GM12878 (cell line): ENCODE measurements around the gene CASP5. TPM values are rescaled to one million over a fixed set of nuclear protein-coding genes. Genes with fewer than 3 reads are reported as not detected.
A peak's percentile ranks its signal among the peaks of the same experiment; 100 is the strongest.

Source experiments
- CHD4 ChIP-seq: fragments of 200-600 bp; sonication (generic); IDR thresholded peaks from 2 replicates; pipeline ENCODE4 v1.6.1; 2016; ENCODE audit warnings: mild to moderate bottlenecking
- CTCF ChIP-seq, 3 experiments: IDR thresholded peaks in 2 of 3; conservative IDR thresholded peaks in 1 of 3; 2 replicates each; pipeline ENCODE4 v1.5.1; 2011; ENCODE audit warnings: low read depth in 3 of 3, low read length in 3 of 3, mild to moderate bottlenecking in 3 of 3, control low read depth in 2 of 3, moderate library complexity in 2 of 3, inconsistent platforms in 1 of 3, mixed read lengths in 1 of 3; ENCODE audit not compliant: control insufficient read depth in 2 of 3, insufficient read depth in 1 of 3; ENCODE audit errors: extremely low read depth in 1 of 3
- IKZF1 ChIP-seq: fragments of 450-650 bp; conservative IDR thresholded peaks from 2 replicates; pipeline ENCODE4 v1.6.1; 2017; ENCODE audit warnings: antibody characterized with exemption, mild to moderate bottlenecking
- JUNB ChIP-seq: IDR thresholded peaks from 2 replicates; pipeline ENCODE4 v1.6.1; 2016; ENCODE audit warnings: antibody characterized with exemption, mild to moderate bottlenecking
- JUND ChIP-seq: IDR thresholded peaks from 2 replicates; pipeline ENCODE4 v1.6.1; 2012; ENCODE audit warnings: low read depth, mild to moderate bottlenecking, low read length, improper control_type of control experiment, moderate library complexity
- KLF5 ChIP-seq: fragments of 450-650 bp; IDR thresholded peaks from 2 replicates; pipeline ENCODE4 v1.6.1; 2014; ENCODE audit warnings: mild to moderate bottlenecking; ENCODE audit not compliant: partially characterized antibody
- MEF2A ChIP-seq: IDR thresholded peaks from 2 replicates; pipeline ENCODE4 v1.6.1; 2011; ENCODE audit warnings: low read depth, mild to moderate bottlenecking, low read length, moderate library complexity; ENCODE audit not compliant: insufficient read depth
- MTA3 ChIP-seq: IDR thresholded peaks from 2 replicates; pipeline ENCODE4 v1.6.1; 2012; ENCODE audit warnings: low read length, inconsistent platforms, borderline replicate concordance
- POLR2AphosphoS2 ChIP-seq: IDR thresholded peaks from 2 replicates; pipeline ENCODE4 v1.6.1; 2011; ENCODE audit warnings: low read depth, mild to moderate bottlenecking, low read length, improper control_type of control experiment, moderate library complexity
- RAD21 ChIP-seq: IDR thresholded peaks from 2 replicates; pipeline ENCODE4 v1.6.1; 2011; ENCODE audit warnings: mild to moderate bottlenecking, low read depth, low read length, moderate library complexity; ENCODE audit not compliant: insufficient read depth
- REST ChIP-seq: IDR thresholded peaks from 2 replicates; pipeline ENCODE4 v1.6.1; 2012; ENCODE audit warnings: mild to moderate bottlenecking, low read depth, low read length
- SMC3 ChIP-seq: IDR thresholded peaks from 2 replicates; pipeline ENCODE4 v1.6.1; 2011; ENCODE audit warnings: low read length, improper control_type of control experiment, borderline replicate concordance
- polyA plus RNA-seq, 11 experiments: library from polyadenylated mRNA; depleted of rRNA in 4 of 11; unstranded in 6 of 11; stranded (reverse) in 5 of 11; fragments of >200 nt; fragmentation: Nextera tagmentation in 4 of 11; fragmentation: Illumina TruSeq in 1 of 11; extraction: Ambion mirVana in 4 of 11; extraction: Trizol in 1 of 11; gene quantifications; 1 replicate in 1 of 11; 2 replicates in 10 of 11; pipeline versions ENCODE4 v1.2.1 to v1.2.3, GENCODE V29; 2011 to 2016; ENCODE audit warnings: inconsistent platforms in 2 of 11, missing spikeins in 2 of 11, low read depth in 1 of 11
- total RNA-seq, 4 experiments: library from RNA; depleted of rRNA in 3 of 4; stranded (reverse); fragments of >200 nt in 3 of 4; fragmentation: Illumina TruSeq in 1 of 4; extraction: Trizol in 1 of 4; gene quantifications; 2 replicates each; pipeline versions ENCODE4 v1.2.1 to v1.2.3, GENCODE V29; 2013 to 2021

The CASP5 gene
- total and polyA plus RNA-seq, 10 of the 15 experiments (the other 5 are each of a cell fraction or from before 2014, with no cell fraction given) = not detected

- TF ChIP-seq CTCF (IDR thresholded peaks at IDR 0.05 in 2 of 3, conservative IDR thresholded peaks at IDR 0.05 in 1 of 3; ENCODE audit: control insufficient read depth in 2 of 3, extremely low read depth in 1 of 3, insufficient read depth in 1 of 3, low read depth in 3 of 3, low read length in 3 of 3) (peak; percentile 51 to 53 (median 53)), IKZF1 (no peak), REST (no peak), JUNB (no peak), RAD21 (peak; percentile 52), CHD4 (no peak), MEF2A (no peak), SMC3 (peak; percentile 54; the same call in 1 of the 2 replicates), MTA3 (no peak), KLF5 (no peak), JUND (no peak), POLR2AphosphoS2 (no peak)
These were observed 76.1 kb downstream of the CASP5 start (continued) for GRCh38 chr11:104946907-104947306.

Other genes starting within 250 kb of the CASP5 start
- gene CASP12, start 124.7 kb downstream of the CASP5 start, total RNA-seq (2014; rRNA removed) = not detected in 2 replicates
- gene CASP12, start 124.7 kb downstream of the CASP5 start, total RNA-seq (2014; rRNA removed; fragmentation: Illumina TruSeq; extraction: Trizol) = not detected in 2 replicates
- not detected in 2 replicates for gene CASP12, start 124.7 kb downstream of the CASP5 start, total RNA-seq (2021)
- gene CASP12, start 124.7 kb downstream of the CASP5 start, polyA plus RNA-seq (2011; rRNA removed) = 0.10 TPM in 1 of 2 replicates, not detected in the other
- gene CASP12, start 124.7 kb downstream of the CASP5 start, polyA plus RNA-seq (2014; fragmentation: Illumina TruSeq; extraction: Trizol) = not detected in 2 replicates
- under 1 TPM in 1 of 2 experiments, not detected in 1; 0.14 TPM for gene CASP12, start 124.7 kb downstream of the CASP5 start, polyA plus RNA-seq (2014; fragmentation: Nextera tagmentation; extraction: Ambion mirVana)
- gene CASP12, start 124.7 kb downstream of the CASP5 start, polyA plus RNA-seq (2014; rRNA removed) = not detected in 2 replicates
- not detected for gene CASP12, start 124.7 kb downstream of the CASP5 start, polyA plus RNA-seq (2016; fragmentation: Nextera tagmentation; extraction: Ambion mirVana)
- gene CASP4, start 54.6 kb downstream of the CASP5 start, total RNA-seq (2014; rRNA removed) = 50.7 and 57.1 TPM in 2 replicates
- gene CASP4, start 54.6 kb downstream of the CASP5 start, total RNA-seq (2014; rRNA removed; fragmentation: Illumina TruSeq; extraction: Trizol) = 75.7 and 80.1 TPM in 2 replicates
- 37.1 and 41.9 TPM in 2 replicates for gene CASP4, start 54.6 kb downstream of the CASP5 start, total RNA-seq (2021)
- 85.7 and 96.8 TPM in 2 replicates for gene CASP4, start 54.6 kb downstream of the CASP5 start, polyA plus RNA-seq (2011; rRNA removed)
- gene CASP4, start 54.6 kb downstream of the CASP5 start, polyA plus RNA-seq (2014; fragmentation: Illumina TruSeq; extraction: Trizol) = 113 and 130 TPM in 2 replicates
- gene CASP4, start 54.6 kb downstream of the CASP5 start, polyA plus RNA-seq (2014; fragmentation: Nextera tagmentation; extraction: Ambion mirVana) = 10 to 100 TPM; 48.9 to 59.6 TPM
- 47.5 and 49.3 TPM in 2 replicates for gene CASP4, start 54.6 kb downstream of the CASP5 start, polyA plus RNA-seq (2014; rRNA removed)
- 10 to 100 TPM; 25.3 to 26.6 TPM for gene CASP4, start 54.6 kb downstream of the CASP5 start, polyA plus RNA-seq (2016; fragmentation: Nextera tagmentation; extraction: Ambion mirVana)
- gene CASP1, start 12.0 kb upstream of the CASP5 start, total RNA-seq (2014; rRNA removed) = 9.0 and 12.9 TPM in 2 replicates
- gene CASP1, start 12.0 kb upstream of the CASP5 start, total RNA-seq (2014; rRNA removed; fragmentation: Illumina TruSeq; extraction: Trizol) = 12.0 and 12.5 TPM in 2 replicates
- gene CASP1, start 12.0 kb upstream of the CASP5 start, total RNA-seq (2021) = 11.1 and 12.9 TPM in 2 replicates
- 39.7 and 54.2 TPM in 2 replicates for gene CASP1, start 12.0 kb upstream of the CASP5 start, polyA plus RNA-seq (2011; rRNA removed)
- gene CASP1, start 12.0 kb upstream of the CASP5 start, polyA plus RNA-seq (2014; fragmentation: Illumina TruSeq; extraction: Trizol) = 14.7 and 17.8 TPM in 2 replicates
- 10 to 100 TPM; 23.4 to 27.2 TPM for gene CASP1, start 12.0 kb upstream of the CASP5 start, polyA plus RNA-seq (2014; fragmentation: Nextera tagmentation; extraction: Ambion mirVana)
- gene CASP1, start 12.0 kb upstream of the CASP5 start, polyA plus RNA-seq (2014; rRNA removed) = 13.9 and 18.0 TPM in 2 replicates
- gene CASP1, start 12.0 kb upstream of the CASP5 start, polyA plus RNA-seq (2016; fragmentation: Nextera tagmentation; extraction: Ambion mirVana) = 10 to 100 TPM; 16.9 to 17.3 TPM
- 11.8 and 13.8 TPM in 2 replicates for gene CARD16, start 22.2 kb upstream of the CASP5 start, total RNA-seq (2014; rRNA removed)
- gene CARD16, start 22.2 kb upstream of the CASP5 start, total RNA-seq (2014; rRNA removed; fragmentation: Illumina TruSeq; extraction: Trizol) = 17.1 and 19.9 TPM in 2 replicates
- 13.5 and 15.1 TPM in 2 replicates for gene CARD16, start 22.2 kb upstream of the CASP5 start, total RNA-seq (2021)
- 22.2 and 31.3 TPM in 2 replicates for gene CARD16, start 22.2 kb upstream of the CASP5 start, polyA plus RNA-seq (2011; rRNA removed)
- 25.3 and 29.6 TPM in 2 replicates for gene CARD16, start 22.2 kb upstream of the CASP5 start, polyA plus RNA-seq (2014; fragmentation: Illumina TruSeq; extraction: Trizol)
- gene CARD16, start 22.2 kb upstream of the CASP5 start, polyA plus RNA-seq (2014; fragmentation: Nextera tagmentation; extraction: Ambion mirVana) = 10 to 100 TPM; 75.8 to 76.3 TPM
- 20.1 and 25.7 TPM in 2 replicates for gene CARD16, start 22.2 kb upstream of the CASP5 start, polyA plus RNA-seq (2014; rRNA removed)
- gene CARD16, start 22.2 kb upstream of the CASP5 start, polyA plus RNA-seq (2016; fragmentation: Nextera tagmentation; extraction: Ambion mirVana) = 10 to 100 TPM; 29.9 to 30.3 TPM
- not detected in 2 replicates for gene CARD18, start 116.6 kb upstream of the CASP5 start, total RNA-seq (2014; rRNA removed)
- not detected in 2 replicates for gene CARD18, start 116.6 kb upstream of the CASP5 start, total RNA-seq (2014; rRNA removed; fragmentation: Illumina TruSeq; extraction: Trizol)
- not detected in 2 replicates for gene CARD18, start 116.6 kb upstream of the CASP5 start, total RNA-seq (2021)
- gene CARD18, start 116.6 kb upstream of the CASP5 start, polyA plus RNA-seq (2011; rRNA removed) = not detected in 2 replicates
- not detected in 2 replicates for gene CARD18, start 116.6 kb upstream of the CASP5 start, polyA plus RNA-seq (2014; fragmentation: Illumina TruSeq; extraction: Trizol)
- gene CARD18, start 116.6 kb upstream of the CASP5 start, polyA plus RNA-seq (2014; fragmentation: Nextera tagmentation; extraction: Ambion mirVana) = not detected
- gene CARD18, start 116.6 kb upstream of the CASP5 start, polyA plus RNA-seq (2014; rRNA removed) = not detected in 2 replicates
- gene CARD18, start 116.6 kb upstream of the CASP5 start, polyA plus RNA-seq (2016; fragmentation: Nextera tagmentation; extraction: Ambion mirVana) = not detected